Breast epithelium (tissue), 4 donors: ENCODE results near the gene ZNF574. TPM values are rescaled to one million over a fixed set of nuclear protein-coding genes. Genes with fewer than 3 reads are reported as not detected.

Source experiments
- DNase-seq, 2 donors: peaks; one replicate each; pipeline ENCODE4 v3.0.0-alpha.2; 2019; ENCODE audit warnings: low spot score in 2 of 2
- H3K27ac ChIP-seq, 2 donors: fragments of 200-600 bp; sonication (generic) in 1 of 2; one replicate each; pipeline ENCODE4 v1.5.1; 2016 to 2019; ENCODE audit warnings: mild to moderate bottlenecking in 1 of 2
- H3K27me3 ChIP-seq, 2 donors: fragments of 200-600 bp; sonication (generic) in 1 of 2; one replicate each; pipeline versions ENCODE4 v1.5.1 to v1.6.0; 2017 to 2019; ENCODE audit warnings: control low read depth in 1 of 2, mild to moderate bottlenecking in 1 of 2
- H3K36me3 ChIP-seq: fragments of 200-600 bp; one replicate; pipeline ENCODE4 v1.5.1; 2019
- H3K4me1 ChIP-seq, 2 donors: fragments of 200-600 bp; sonication (generic); one replicate each; pipeline ENCODE4 v1.5.1; 2016 to 2019; ENCODE audit warnings: control low read depth in 1 of 2
- H3K4me3 ChIP-seq, 3 donors: fragments of 200-600 bp; sonication (generic); 1 replicate in 2 of 3; 2 replicates in 1 of 3; pipeline ENCODE4 v1.5.1; 2016 to 2019; ENCODE audit warnings: mild to moderate bottlenecking in 3 of 3, moderate library complexity in 2 of 3
- H3K9me3 ChIP-seq, 2 donors: fragments of 200-600 bp; sonication (generic) in 1 of 2; one replicate each; pipeline ENCODE4 v1.5.1; 2016 to 2019; ENCODE audit warnings: control low read depth in 1 of 2
- CTCF ChIP-seq, 3 donors: fragments of 450-650 bp; IDR thresholded peaks; one replicate each; pipeline ENCODE4 v1.5.1; 2016 to 2017; ENCODE audit warnings: antibody characterized with exemption in 3 of 3, mild to moderate bottlenecking in 3 of 3, moderate library complexity in 3 of 3
- POLR2A ChIP-seq: fragments of 450-650 bp; IDR thresholded peaks from one replicate; pipeline ENCODE4 v1.6.1; 2016; ENCODE audit warnings: antibody characterized with exemption, mild to moderate bottlenecking, moderate library complexity
- POLR2AphosphoS5 ChIP-seq, 3 donors: sonication (generic); formaldehyde crosslinking; IDR thresholded peaks; one replicate each; pipeline ENCODE4 v1.6.1; 2017; ENCODE audit warnings: antibody characterized with exemption in 3 of 3
- intact Hi-C: fragments of 100-400 bp; cut with DNase I; formaldehyde crosslinking; loops from one replicate; pipeline ENCODE4 v1.15.1; 2023; ENCODE audit warnings: low total_unique reads
- total RNA-seq, 3 donors: library from RNA; depleted of rRNA; stranded (reverse); fragments of >200 nt; gene quantifications; one replicate each; pipeline ENCODE4 v1.1.0, GENCODE V29; 2016

ZNF574 gene
- total RNA-seq, 3 donors from 2014 or later, result 13.8 to 19.2 (median 15.1) TPM

GRCh38 chr19:42111384-42111783 lies 35.4 kb downstream of the ZNF574 start:
- H3K27me3 ChIP-seq, result no peaks in the 10 kb centered on the region
- no peaks in the 10 kb centered on the region for H3K9me3 ChIP-seq
- TF ChIP-seq POLR2AphosphoS5 (IDR thresholded peaks at IDR 0.05), result no peak
- no peak for TF ChIP-seq CTCF (IDR thresholded peaks at IDR 0.05)
- H3K4me1 ChIP-seq, result no peaks in the 10 kb centered on the region
- intact Hi-C loops, result no loop called here
- no peak overlapping the region for H3K4me3 ChIP-seq
- H3K27ac ChIP-seq, result no peak overlapping the region
- DNase-seq, result no peak
- no peaks in the 10 kb centered on the region for H3K36me3 ChIP-seq

- no peak for DNase-seq
These were observed 35.8 kb downstream of the ZNF574 start for GRCh38 chr19:42111811-42112210.

GRCh38 chr19:42113641-42114348 lies 37.8 kb downstream of the ZNF574 start:
- Histone ChIP-seq H3K27ac (peak overlapping the region in 1 of 2 donors; percentile 27), H3K9me3 (no peaks in the 10 kb centered on the region)
- intact Hi-C loops, result no loop called here

More at GRCh38 chr19:42111811-42112210, 35.8 kb downstream of the ZNF574 start:
- Histone ChIP-seq H3K4me3 (no peak overlapping the region), H3K36me3 (no peaks in the 10 kb centered on the region), H3K27me3 (no peaks in the 10 kb centered on the region), H3K9me3 (no peaks in the 10 kb centered on the region), H3K27ac (no peak overlapping the region), H3K4me1 (no peaks in the 10 kb centered on the region)
- intact Hi-C loops, result no loop called here
- TF ChIP-seq CTCF (IDR thresholded peaks at IDR 0.05), result no peak
- TF ChIP-seq POLR2AphosphoS5 (IDR thresholded peaks at IDR 0.05), result no peak
- no peak for TF ChIP-seq POLR2A

GRCh38 chr19:42114412-42114811 lies 38.4 kb downstream of the ZNF574 start:
- Histone ChIP-seq H3K4me1 (no peaks in the 10 kb centered on the region), H3K36me3 (no peaks in the 10 kb centered on the region), H3K9me3 (no peaks in the 10 kb centered on the region), H3K27me3 (no peaks in the 10 kb centered on the region), H3K4me3 (no peak overlapping the region), H3K27ac (peak overlapping the region in 1 of 2 donors; percentile 27)
- no peak for TF ChIP-seq CTCF (IDR thresholded peaks at IDR 0.05)
- no peak for TF ChIP-seq POLR2AphosphoS5 (IDR thresholded peaks at IDR 0.05)
- TF ChIP-seq POLR2A, result no peak
- no peak for DNase-seq
- intact Hi-C loops, result no loop called here

More at GRCh38 chr19:42113641-42114348, 37.8 kb downstream of the ZNF574 start:
- H3K36me3 ChIP-seq, result no peaks in the 10 kb centered on the region
- DNase-seq, result no peak
- TF ChIP-seq POLR2AphosphoS5 (IDR thresholded peaks at IDR 0.05) (no peak), POLR2A (no peak), CTCF (IDR thresholded peaks at IDR 0.05) (no peak)
- H3K27me3 ChIP-seq, result no peaks in the 10 kb centered on the region
- H3K4me1 ChIP-seq, result no peaks in the 10 kb centered on the region
- H3K4me3 ChIP-seq, result no peak overlapping the region

- H3K9me3 ChIP-seq, result no peaks in the 10 kb centered on the region
- TF ChIP-seq POLR2A, result no peak
- no peak for TF ChIP-seq POLR2AphosphoS5 (IDR thresholded peaks at IDR 0.05)
- TF ChIP-seq CTCF (IDR thresholded peaks at IDR 0.05), result no peak
These were observed 39.3 kb downstream of the ZNF574 start for GRCh38 chr19:42115219-42115618.

More at GRCh38 chr19:42115219-42115618, 39.3 kb downstream of the ZNF574 start:
- H3K4me1 ChIP-seq, result no peaks in the 10 kb centered on the region
- H3K4me3 ChIP-seq, result no peak overlapping the region
- intact Hi-C loops, result no loop called here
- H3K27ac ChIP-seq, result no peak overlapping the region
- DNase-seq, result no peak
- no peaks in the 10 kb centered on the region for H3K36me3 ChIP-seq
- H3K27me3 ChIP-seq, result no peaks in the 10 kb centered on the region
